ENCODE data around the gene COL8A2. TPM values are rescaled to one million over a fixed set of nuclear protein-coding genes. Genes with fewer than 3 reads are reported as not detected.

COL8A2 gene
- total RNA-seq, 1 experiment from 2014 or later = 2.3 TPM

DNA sequence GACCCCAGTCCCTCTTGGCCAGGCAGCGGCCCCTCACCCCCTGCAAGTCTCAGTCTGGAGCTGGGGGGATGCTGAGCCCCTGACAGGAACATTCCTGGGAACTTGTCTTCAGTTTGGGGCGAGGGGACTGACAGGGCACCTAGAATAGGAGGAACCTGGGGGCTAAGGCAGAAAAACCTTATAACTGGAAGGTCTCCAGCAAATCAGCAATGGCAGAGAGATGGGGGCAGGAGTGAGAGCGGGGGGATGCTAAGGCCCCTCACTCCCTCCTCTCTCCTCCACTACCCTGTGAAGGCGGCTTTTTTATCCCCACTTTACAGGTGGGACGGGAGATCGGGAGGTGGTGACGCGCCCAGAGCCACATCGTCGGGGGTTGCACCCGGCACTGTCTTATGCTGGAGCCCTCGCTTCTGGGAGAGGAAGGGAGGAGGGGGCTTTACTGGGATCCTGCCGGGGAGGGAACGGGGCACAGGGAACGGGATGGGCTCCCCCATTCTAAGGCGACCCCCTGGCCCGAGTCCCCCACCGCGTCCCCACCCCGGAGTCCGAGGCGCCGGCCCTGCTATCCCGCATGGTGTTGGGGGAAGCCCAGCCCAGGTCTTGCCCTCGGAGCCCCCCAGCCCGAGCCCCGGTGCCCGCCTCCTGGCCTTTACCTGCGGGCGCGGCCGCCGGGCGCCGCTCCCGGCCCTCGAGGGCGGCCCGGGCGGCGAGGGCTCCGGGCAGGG lies 456 bp downstream of the COL8A2 start:
- ATAC-seq = peak; percentile 61
- peak; percentile 26 for DNase-seq (ENCODE audit: low spot score)
- Mint-ChIP-seq H3K27me3 (ENCODE audit: low read depth) (peaks cover 40% of the 10 kb centered on the region), H3K36me3 (no peaks in the 10 kb centered on the region), H3K27ac (no peak overlapping the region), H3K4me3 (peak overlapping the region; percentile 72), H3K9me3 (no peaks in the 10 kb centered on the region), H3K4me1 (peaks cover 13% of the 10 kb centered on the region)
- POLR2A ChIA-PET = no interaction called here
- no peak for TF ChIP-seq FOXK1 (CRISPR knock-in tag; IDR thresholded peaks at IDR 0.05)
- TF ChIP-seq, protein P1, sequence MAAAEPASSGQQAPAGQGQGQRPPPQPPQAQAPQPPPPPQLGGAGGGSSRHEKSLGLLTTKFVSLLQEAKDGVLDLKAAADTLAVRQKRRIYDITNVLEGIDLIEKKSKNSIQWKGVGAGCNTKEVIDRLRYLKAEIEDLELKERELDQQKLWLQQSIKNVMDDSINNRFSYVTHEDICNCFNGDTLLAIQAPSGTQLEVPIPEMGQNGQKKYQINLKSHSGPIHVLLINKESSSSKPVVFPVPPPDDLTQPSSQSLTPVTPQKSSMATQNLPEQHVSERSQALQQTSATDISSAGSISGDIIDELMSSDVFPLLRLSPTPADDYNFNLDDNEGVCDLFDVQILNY (CRISPR knock-in tag; IDR thresholded peaks at IDR 0.05) = no peak
- TF ChIP-seq CBFB (CRISPR knock-in tag; IDR thresholded peaks at IDR 0.05; ENCODE audit: low read depth) = no peak
- TF ChIP-seq ZNF317 (CRISPR knock-in tag; IDR thresholded peaks at IDR 0.05; ENCODE audit: borderline replicate concordance, low read depth) = no peak
- TF ChIP-seq PRRX2 (CRISPR knock-in tag; IDR thresholded peaks at IDR 0.05) = no peak
- TF ChIP-seq, protein P2, sequence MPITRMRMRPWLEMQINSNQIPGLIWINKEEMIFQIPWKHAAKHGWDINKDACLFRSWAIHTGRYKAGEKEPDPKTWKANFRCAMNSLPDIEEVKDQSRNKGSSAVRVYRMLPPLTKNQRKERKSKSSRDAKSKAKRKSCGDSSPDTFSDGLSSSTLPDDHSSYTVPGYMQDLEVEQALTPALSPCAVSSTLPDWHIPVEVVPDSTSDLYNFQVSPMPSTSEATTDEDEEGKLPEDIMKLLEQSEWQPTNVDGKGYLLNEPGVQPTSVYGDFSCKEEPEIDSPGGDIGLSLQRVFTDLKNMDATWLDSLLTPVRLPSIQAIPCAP (CRISPR knock-in tag; IDR thresholded peaks at IDR 0.05) = no peak
- TF ChIP-seq, protein P3, sequence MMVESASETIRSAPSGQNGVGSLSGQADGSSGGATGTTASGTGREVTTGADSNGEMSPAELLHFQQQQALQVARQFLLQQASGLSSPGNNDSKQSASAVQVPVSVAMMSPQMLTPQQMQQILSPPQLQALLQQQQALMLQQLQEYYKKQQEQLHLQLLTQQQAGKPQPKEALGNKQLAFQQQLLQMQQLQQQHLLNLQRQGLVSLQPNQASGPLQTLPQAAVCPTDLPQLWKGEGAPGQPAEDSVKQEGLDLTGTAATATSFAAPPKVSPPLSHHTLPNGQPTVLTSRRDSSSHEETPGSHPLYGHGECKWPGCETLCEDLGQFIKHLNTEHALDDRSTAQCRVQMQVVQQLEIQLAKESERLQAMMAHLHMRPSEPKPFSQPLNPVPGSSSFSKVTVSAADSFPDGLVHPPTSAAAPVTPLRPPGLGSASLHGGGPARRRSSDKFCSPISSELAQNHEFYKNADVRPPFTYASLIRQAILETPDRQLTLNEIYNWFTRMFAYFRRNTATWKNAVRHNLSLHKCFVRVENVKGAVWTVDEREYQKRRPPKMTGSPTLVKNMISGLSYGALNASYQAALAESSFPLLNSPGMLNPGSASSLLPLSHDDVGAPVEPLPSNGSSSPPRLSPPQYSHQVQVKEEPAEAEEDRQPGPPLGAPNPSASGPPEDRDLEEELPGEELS (CRISPR knock-in tag; IDR thresholded peaks at IDR 0.05) = no peak
- no peak for TF ChIP-seq FOXJ3 (CRISPR knock-in tag; IDR thresholded peaks at IDR 0.05; ENCODE audit: borderline replicate concordance)
- TF ChIP-seq TEAD4 (CRISPR knock-in tag; IDR thresholded peaks at IDR 0.05) = no peak
- TF ChIP-seq GTF2I (CRISPR knock-in tag; conservative IDR thresholded peaks at IDR 0.05) = no peak
- no peak for TF ChIP-seq NR1H2 (CRISPR knock-in tag; IDR thresholded peaks at IDR 0.05)
- TF ChIP-seq, protein P4, sequence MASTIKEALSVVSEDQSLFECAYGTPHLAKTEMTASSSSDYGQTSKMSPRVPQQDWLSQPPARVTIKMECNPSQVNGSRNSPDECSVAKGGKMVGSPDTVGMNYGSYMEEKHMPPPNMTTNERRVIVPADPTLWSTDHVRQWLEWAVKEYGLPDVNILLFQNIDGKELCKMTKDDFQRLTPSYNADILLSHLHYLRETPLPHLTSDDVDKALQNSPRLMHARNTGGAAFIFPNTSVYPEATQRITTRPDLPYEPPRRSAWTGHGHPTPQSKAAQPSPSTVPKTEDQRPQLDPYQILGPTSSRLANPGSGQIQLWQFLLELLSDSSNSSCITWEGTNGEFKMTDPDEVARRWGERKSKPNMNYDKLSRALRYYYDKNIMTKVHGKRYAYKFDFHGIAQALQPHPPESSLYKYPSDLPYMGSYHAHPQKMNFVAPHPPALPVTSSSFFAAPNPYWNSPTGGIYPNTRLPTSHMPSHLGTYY (CRISPR knock-in tag; IDR thresholded peaks at IDR 0.05) = no peak
- TF ChIP-seq, protein P5, sequence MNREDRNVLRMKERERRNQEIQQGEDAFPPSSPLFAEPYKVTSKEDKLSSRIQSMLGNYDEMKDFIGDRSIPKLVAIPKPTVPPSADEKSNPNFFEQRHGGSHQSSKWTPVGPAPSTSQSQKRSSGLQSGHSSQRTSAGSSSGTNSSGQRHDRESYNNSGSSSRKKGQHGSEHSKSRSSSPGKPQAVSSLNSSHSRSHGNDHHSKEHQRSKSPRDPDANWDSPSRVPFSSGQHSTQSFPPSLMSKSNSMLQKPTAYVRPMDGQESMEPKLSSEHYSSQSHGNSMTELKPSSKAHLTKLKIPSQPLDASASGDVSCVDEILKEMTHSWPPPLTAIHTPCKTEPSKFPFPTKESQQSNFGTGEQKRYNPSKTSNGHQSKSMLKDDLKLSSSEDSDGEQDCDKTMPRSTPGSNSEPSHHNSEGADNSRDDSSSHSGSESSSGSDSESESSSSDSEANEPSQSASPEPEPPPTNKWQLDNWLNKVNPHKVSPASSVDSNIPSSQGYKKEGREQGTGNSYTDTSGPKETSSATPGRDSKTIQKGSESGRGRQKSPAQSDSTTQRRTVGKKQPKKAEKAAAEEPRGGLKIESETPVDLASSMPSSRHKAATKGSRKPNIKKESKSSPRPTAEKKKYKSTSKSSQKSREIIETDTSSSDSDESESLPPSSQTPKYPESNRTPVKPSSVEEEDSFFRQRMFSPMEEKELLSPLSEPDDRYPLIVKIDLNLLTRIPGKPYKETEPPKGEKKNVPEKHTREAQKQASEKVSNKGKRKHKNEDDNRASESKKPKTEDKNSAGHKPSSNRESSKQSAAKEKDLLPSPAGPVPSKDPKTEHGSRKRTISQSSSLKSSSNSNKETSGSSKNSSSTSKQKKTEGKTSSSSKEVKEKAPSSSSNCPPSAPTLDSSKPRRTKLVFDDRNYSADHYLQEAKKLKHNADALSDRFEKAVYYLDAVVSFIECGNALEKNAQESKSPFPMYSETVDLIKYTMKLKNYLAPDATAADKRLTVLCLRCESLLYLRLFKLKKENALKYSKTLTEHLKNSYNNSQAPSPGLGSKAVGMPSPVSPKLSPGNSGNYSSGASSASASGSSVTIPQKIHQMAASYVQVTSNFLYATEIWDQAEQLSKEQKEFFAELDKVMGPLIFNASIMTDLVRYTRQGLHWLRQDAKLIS (CRISPR knock-in tag; IDR thresholded peaks at IDR 0.05; ENCODE audit: borderline replicate concordance) = no peak
- TF ChIP-seq, protein P6, sequence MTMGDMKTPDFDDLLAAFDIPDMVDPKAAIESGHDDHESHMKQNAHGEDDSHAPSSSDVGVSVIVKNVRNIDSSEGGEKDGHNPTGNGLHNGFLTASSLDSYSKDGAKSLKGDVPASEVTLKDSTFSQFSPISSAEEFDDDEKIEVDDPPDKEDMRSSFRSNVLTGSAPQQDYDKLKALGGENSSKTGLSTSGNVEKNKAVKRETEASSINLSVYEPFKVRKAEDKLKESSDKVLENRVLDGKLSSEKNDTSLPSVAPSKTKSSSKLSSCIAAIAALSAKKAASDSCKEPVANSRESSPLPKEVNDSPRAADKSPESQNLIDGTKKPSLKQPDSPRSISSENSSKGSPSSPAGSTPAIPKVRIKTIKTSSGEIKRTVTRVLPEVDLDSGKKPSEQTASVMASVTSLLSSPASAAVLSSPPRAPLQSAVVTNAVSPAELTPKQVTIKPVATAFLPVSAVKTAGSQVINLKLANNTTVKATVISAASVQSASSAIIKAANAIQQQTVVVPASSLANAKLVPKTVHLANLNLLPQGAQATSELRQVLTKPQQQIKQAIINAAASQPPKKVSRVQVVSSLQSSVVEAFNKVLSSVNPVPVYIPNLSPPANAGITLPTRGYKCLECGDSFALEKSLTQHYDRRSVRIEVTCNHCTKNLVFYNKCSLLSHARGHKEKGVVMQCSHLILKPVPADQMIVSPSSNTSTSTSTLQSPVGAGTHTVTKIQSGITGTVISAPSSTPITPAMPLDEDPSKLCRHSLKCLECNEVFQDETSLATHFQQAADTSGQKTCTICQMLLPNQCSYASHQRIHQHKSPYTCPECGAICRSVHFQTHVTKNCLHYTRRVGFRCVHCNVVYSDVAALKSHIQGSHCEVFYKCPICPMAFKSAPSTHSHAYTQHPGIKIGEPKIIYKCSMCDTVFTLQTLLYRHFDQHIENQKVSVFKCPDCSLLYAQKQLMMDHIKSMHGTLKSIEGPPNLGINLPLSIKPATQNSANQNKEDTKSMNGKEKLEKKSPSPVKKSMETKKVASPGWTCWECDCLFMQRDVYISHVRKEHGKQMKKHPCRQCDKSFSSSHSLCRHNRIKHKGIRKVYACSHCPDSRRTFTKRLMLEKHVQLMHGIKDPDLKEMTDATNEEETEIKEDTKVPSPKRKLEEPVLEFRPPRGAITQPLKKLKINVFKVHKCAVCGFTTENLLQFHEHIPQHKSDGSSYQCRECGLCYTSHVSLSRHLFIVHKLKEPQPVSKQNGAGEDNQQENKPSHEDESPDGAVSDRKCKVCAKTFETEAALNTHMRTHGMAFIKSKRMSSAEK (CRISPR knock-in tag; IDR thresholded peaks at IDR 0.05; ENCODE audit: borderline replicate concordance) = no peak
- no peak for TF ChIP-seq TP53 (CRISPR knock-in tag; IDR thresholded peaks at IDR 0.05)
- TF ChIP-seq, protein P7, sequence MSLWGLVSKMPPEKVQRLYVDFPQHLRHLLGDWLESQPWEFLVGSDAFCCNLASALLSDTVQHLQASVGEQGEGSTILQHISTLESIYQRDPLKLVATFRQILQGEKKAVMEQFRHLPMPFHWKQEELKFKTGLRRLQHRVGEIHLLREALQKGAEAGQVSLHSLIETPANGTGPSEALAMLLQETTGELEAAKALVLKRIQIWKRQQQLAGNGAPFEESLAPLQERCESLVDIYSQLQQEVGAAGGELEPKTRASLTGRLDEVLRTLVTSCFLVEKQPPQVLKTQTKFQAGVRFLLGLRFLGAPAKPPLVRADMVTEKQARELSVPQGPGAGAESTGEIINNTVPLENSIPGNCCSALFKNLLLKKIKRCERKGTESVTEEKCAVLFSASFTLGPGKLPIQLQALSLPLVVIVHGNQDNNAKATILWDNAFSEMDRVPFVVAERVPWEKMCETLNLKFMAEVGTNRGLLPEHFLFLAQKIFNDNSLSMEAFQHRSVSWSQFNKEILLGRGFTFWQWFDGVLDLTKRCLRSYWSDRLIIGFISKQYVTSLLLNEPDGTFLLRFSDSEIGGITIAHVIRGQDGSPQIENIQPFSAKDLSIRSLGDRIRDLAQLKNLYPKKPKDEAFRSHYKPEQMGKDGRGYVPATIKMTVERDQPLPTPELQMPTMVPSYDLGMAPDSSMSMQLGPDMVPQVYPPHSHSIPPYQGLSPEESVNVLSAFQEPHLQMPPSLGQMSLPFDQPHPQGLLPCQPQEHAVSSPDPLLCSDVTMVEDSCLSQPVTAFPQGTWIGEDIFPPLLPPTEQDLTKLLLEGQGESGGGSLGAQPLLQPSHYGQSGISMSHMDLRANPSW (CRISPR knock-in tag; conservative IDR thresholded peaks at IDR 0.05; ENCODE audit: low read depth) = no peak
- CTCF ChIA-PET = interaction anchor here (1.1 kb wide), 1 partner anchor 10 kb away, joined by 6 read pairs; no protein-coding TSS in a partner anchor
